Measurements from ENCODE around the gene PNCK.

DNA sequence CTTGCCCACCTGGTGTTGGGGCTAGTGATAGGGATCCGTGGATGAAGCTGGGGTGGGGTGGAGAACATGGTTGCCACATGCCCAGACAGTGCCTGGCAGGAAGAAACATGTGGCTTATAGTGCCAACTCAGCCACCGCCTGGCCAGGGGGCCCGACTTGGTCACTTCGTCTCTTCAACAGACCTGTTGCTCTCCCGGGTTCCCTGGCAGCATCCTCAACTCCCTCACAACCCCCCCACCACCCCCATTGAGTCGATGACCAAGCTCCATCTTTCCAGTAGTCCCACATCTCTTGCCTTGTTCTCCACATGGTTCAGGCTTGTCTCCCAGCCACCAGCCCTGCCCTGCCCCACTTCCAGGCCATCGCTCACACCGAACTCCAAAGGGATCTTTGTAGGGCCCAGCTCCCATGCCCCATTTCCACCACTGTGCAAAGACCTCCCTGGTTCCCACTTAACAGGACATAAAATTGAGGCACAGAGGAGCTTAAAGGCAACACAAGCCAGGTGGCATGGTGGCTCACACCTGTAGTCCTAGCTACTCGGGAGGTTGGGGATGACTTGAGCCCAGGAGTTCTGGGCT is 7.8 kb downstream of the PNCK start:
- TF ChIP-seq CTCF (IDR thresholded peaks at IDR 0.05; ENCODE audit: insufficient read depth, low read depth, low read length) (no peak), EZH2 (IDR thresholded peaks at IDR 0.05; ENCODE audit: insufficient read depth, low read length) (no peak)
